HG03025 (cell line): ENCODE data around the gene IDH3G.

ENCODE experiments used
- ATAC-seq: cut with Tn5 transposase; IDR thresholded peaks from one replicate; pipeline ENCODE4 v1.9.1; 2021; ENCODE audit warnings: mild to moderate bottlenecking, moderate library complexity; ENCODE audit not compliant: unreplicated experiment, low FRiP score

The IDH3G gene

DNA sequence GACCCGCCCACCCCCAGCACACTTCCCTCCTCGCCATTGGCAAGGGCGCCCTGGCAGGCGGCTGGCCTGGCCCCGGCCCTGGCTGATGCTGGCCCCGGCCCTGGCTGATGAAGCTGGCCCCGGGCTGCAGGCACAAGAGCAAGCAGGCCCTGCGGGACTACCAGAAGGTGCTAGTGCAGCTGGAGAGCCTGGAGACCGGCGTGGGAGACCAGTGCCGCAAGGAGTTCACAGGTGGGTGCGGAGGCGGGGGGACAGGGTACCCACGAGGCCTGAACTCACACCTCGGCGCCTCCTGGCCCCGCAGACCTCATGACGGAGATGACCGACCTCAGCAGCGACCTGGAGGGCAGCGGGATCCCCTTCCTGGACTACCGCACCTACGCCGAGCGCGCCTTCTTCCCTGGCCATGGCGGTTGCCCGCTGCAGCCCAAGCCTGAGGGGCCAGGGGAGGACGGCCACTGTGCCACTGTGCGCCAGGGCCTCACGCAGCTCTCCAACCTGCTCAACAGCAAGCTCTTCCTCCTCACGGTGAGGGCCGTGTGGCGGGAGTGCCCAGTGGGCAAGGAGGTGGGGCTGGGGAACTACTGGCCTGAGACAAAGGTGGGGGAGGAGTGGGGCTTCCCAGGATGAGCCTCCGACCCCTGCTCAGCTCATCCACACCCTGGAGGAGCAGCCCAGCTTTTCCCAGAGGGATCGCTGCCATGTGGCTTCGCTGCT is 19.4 kb downstream of the IDH3G start:
- ATAC-seq: no peak

- no peak for ATAC-seq
These were observed 20.2 kb downstream of the IDH3G start for GRCh38 chrX:153773741-153774575.

DNA sequence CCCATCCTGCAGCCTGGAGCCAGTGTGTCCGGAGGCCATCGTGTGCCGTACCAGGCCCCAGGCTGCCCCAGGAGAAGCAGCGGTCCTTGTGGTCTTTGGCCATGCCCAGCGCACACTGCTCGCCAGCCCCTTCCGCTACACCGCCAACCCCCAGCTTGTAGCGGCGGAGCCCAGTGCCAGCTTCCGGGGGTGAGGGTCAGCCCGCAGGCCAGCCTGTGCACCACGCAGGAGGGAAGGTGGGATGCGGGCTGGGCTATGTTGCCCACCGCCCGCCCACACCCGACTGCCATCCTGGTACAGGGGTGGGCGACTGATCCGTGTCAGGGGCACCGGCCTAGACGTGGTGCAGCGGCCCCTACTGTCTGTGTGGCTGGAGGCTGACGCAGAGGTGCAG is 21.0 kb downstream of the IDH3G start:
- ATAC-seq: no peak

DNA sequence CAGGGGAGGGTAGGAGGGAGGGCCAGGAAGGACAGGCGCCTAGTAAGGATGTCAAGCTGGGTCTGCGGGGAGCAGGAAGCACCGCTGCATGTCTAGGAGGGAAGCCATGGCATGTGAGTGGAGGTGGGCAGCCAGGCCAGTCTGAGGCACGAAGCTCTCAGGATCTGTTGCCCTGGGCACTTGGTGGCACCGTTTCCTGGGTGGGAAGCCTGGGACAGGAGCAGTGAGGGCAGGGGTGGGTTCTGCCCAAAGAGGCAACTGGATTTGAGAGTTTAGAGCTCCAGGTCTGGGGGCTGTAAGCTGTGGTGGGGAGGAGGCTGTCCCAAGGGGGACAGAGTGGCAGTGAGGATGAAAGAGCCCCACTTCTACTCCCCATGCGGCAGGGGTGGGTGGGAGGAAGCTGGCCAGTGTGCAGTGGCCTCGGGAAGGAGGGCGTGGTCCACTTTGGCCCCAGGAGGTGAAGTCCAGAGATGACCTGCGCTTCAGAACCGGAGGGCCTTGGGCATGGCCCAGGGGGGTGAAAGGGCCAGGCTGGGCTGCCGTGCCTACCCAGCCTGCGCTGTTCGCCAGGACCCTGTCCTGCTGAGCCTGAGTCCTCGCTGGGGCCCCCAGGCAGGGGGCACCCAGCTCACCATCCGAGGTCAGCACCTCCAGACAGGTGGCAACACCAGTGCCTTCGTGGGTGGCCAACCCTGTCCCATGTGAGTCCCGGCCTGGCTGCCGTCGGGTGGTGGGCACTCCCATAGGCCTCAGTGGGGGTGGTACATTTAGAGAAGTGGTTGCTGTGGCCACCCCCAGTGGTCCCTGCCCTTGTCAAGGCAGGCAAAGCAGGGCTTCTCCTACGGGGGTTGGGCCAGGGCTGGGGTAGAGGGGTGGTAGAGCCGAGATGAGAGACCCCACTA is 21.6 kb downstream of the IDH3G start:
- ATAC-seq: no peak

- no peak for ATAC-seq
These were observed 22.5 kb downstream of the IDH3G start for GRCh38 chrX:153771415-153772315.

DNA sequence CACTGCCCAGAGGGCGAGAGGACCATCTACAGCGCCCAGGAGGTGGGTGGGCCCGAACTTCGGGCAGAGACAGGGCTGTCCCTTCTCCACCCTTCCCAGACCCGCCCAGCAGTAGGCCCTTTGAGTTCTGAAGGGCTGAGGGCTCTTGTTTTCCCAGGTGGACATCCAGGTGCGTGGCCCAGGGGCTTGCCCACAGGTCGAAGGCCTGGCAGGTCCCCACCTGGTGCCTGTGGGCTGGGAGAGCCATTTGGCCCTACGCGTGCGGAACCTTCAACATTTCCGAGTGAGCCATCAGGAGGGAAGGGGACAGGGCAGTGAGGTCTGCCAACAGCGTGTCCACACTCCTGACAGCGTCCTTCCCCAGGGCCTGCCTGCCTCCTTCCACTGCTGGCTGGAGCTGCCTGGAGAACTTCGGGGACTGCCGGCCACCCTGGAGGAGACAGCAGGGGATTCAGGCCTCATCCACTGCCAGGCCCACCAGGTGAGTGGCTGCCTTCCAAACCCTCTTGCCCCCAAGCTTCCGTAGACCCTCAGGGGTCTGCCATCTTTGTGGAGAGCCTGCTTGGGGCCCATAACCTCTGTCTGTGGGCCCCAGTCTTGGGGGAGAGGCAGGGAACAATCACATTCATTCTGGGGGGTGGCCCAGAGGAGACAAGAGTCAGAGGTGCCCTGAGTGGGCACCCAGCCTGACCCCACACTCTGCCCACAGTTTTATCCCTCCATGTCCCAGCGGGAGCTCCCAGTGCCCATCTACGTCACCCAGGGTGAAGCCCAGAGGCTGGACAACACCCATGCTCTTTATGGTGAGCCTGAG is 23.4 kb downstream of the IDH3G start:
- ATAC-seq: no peak

GRCh38 chrX:153769865-153770600 is 24.1 kb downstream of the IDH3G start:
- no peak for ATAC-seq

DNA sequence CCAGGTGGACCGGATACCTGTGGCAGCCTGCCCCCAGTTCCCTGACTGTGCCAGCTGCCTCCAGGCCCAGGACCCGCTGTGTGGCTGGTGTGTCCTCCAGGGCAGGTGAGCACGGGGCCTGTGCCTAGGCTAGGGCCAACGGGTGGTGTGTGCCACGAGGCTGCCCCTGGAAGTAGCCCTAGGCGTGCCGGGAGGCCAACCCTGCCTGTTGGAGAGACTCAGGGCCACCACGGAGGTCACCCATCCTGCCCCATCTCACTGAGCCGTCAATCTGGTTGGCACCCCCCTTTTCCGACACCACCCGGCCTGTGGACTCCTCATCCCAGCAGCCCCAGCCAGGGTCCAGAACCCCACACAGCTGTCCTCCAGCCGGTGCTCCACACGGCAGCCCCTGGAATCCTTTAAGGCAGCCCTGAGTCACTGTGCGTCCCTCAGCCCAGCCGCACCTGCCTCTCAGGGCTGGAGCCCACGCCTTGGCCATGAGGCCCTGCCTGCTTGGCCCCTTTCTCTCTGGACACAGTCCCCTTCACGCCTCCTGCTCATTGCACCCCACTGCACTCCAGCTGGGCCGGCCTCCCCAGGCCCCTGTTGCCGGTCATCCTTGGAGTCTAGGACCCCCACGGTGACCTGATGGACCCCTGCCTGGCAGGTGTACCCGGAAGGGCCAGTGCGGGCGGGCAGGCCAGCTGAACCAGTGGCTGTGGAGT is 24.9 kb downstream of the IDH3G start:
- ATAC-seq: no peak

DNA sequence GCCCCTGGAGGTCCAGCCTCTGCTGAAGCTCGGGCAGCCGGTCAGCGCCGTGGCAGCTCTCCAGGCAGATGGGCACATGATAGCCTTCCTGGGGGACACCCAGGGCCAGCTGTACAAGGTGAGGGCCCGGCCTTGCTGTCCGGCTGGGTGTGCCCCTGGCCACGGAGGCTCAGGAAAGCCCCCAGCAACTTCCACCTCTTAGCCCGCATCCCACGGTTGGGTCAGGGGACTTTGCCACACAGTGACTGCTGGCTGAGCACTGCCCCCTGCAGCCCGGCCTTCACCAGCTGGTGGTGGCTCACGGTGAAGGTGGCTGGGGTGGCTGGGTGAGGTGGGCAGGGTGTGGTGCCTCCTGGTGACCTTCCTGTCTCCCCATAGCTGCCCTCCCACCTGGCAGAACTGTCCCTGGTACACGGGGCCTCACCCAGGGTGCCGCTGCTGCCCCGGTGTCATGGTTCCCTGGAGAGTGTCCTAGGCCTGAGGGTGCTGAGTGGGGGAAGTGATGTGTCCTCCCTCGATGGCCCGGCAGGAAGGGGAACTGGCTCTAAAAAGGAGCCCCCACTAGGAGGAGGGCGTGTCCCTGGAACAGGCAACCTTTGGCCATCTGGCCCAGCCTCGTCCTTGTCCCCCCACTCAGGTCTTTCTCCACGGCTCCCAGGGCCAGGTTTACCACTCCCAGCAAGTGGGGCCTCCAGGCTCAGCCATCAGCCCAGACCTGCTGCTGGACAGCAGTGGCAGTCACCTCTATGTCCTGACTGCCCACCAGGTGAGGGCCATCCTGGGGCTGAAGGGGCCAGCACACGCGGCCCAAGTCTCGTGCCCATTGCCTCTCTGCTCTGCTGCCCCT is 25.6 kb downstream of the IDH3G start:
- ATAC-seq: no peak

GRCh38 chrX:153767674-153768055 is 26.5 kb downstream of the IDH3G start:
- no peak for ATAC-seq

GRCh38 chrX:153766871-153767673 is 27.1 kb downstream of the IDH3G start:
- no peak for ATAC-seq

- no peak for ATAC-seq
These were observed 27.9 kb downstream of the IDH3G start for GRCh38 chrX:153766098-153766817.

DNA sequence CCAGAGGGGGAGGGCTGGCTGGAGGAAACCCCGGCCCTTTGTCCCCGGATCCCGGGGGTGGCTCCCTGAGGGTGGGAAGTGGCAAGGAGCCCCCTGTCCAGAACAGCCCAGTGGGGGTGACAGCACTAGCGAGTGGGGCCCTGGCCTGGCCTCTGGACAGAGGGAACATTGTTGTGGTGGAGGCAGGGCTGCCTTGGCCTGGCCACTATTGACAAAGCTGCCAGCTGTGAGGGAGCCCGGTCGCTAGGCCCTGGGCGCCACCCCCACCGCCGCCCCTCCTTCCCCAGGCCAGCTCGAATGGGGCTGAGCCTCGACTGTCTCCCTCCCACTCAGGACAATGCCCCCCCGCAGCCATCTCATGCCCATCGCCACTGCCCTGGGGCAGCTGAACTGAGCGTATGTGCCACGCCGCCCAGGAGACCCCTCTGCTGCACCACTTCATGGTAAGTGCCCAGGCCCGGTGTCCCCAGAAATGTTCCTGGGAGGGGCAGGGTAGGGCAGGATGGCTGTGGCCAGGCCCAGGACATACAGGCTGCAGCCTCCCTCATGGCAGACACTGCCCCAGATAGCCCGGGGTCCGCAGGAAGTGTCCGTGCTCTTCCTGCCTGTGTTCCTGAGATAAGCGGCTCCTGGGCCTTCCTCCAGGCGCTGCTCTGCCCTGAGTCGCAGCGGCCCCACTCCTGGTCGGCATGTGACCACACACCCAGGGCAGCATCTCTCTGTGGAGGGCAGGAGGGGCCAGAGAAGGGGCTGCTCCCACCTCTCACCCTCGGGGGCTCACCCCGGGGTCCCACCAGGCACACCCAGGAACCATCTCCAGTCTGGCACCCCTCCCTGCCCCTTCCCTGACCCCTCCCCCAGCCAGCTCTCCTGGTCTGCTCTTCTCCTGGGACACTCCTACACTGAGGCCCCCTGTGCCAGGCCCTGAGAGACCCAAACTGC is 28.8 kb downstream of the IDH3G start:
- no peak for ATAC-seq

- no peak for ATAC-seq
These were observed 29.4 kb downstream of the IDH3G start for GRCh38 chrX:153764786-153765137.
